Endothelial cell of hepatic sinusoid (primary cell): ENCODE data around the gene BCL2.

ENCODE experiments used
- in situ Hi-C: cut with HindIII; loops from 2 replicates; pipeline ENCODE4 v1.10.0; 2017; ENCODE audit warnings: low sequenced_read_pairs

BCL2 gene

DNA sequence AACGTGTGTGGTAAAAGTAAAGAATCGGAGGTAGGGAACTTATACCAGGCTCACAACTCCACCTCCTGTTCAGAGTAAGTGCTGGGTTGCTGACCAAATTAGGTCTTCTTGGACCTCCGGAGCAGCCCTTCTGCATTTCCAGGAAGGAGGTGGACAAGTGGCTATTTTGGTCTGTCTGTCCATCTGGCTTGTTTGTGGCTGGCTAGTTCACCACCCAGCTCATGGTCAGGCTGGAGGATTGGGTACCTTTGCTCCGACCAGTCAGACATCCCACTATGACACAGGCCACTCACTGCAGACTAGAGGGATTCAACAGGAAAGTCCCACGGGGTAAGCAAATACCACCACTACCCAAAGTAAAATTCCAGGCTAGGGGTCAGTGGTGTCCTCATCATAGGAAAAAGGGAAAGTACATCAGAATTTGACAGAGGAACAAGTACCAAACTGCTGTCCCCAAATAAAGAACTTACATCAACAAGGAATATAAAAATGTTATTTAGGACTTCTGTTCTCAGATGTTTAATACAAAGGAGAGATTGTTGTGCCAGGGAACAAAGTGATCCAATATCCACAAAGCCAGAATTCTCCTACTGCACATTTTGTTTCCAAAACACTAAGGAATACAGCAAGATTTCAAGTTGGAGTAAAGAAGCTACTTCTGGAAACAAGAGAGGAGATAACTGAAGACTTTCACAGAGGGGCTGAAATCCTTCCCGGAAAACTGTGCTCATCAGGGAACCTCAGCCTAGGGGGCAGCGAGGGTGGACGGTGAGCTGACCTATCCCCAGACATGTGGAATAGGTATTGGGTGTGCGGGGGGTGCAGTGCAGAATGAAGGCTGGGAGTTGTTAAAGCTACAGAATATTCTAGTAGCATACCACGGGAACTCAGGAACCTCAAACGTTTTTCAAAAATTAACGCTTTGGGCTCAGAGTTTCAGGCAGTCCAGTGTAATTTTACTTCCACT is 56.9 kb downstream of the BCL2 start:
- in situ Hi-C loops: no loop called here

DNA sequence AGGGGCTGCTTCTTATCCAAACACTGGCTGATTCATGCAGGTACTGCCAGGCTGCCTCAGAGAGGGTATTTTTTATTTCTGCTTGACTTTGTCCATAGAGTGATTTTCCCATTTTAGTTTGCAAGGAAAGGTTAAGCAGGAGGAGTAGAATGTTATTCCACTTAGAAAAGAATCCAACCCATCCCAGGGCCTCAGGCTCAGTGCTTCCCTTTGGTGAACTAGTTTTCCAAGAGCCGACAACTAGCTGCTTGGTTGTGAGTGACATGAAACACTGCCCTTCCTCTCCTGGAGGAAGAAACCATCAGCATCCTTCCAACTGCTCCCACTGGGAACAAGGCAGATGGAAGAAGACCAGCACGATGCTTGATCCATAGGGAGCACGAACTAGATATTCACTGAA is 58.5 kb downstream of the BCL2 start:
- in situ Hi-C loops: no loop called here

DNA sequence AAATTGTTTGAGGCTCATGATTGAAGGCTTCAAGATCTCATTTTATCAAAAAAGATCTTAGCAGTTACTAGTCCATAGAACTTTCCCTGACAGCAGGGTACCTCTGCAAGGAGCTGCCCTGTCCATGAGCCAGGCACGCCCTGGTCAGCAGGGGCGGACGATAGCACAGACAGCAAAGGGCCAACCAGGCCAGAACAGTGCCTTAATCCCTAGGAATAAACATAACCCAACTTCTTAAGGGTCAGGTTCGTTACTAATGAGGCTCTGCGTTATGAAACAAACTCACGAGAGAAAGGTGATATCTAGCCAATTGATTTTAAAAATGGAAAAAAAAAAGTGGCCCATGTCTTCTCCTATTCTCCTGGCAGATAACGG is 59.2 kb downstream of the BCL2 start:
- in situ Hi-C loops: no loop called here

GRCh38 chr18:63259567-63260379 is 59.8 kb downstream of the BCL2 start:
- in situ Hi-C loops: no loop called here

DNA sequence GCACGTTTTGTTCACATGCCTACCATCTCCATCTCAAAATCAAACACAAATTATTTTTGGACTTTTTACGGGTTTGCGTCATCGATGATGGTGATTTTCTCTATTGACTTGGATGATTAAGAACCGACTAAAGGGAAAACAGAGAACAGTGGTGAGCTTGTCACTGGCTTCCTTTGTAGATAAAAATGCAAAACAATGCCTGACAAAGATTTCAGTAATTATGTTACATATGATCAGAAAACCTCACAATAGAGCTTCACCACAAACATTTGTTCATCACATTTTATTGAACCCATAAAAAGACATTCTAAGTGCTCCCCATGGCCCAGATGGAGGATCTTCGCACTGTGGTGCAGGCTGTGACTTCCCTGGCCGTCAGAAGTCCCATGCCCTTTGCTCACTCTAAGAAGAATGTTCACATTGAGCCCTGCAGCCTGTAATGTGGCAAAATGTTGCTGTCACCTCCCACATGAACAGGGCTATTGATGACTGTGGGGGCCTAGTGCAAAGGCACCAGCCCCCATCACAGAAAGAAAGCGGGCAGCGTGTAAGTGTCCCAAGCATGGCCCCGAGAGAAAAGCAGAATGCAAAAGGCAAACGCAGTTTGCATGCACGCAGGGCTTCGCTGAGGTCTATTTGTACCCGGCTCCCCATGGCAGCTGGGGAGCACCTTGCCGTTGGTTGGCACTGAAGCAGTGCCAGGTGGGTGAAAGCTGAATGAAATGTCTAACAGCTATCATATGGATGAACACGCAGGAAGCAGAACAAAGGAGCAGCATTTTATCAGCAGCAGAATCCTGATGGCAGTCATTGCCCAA is 60.6 kb downstream of the BCL2 start:
- in situ Hi-C loops: no loop called here

DNA sequence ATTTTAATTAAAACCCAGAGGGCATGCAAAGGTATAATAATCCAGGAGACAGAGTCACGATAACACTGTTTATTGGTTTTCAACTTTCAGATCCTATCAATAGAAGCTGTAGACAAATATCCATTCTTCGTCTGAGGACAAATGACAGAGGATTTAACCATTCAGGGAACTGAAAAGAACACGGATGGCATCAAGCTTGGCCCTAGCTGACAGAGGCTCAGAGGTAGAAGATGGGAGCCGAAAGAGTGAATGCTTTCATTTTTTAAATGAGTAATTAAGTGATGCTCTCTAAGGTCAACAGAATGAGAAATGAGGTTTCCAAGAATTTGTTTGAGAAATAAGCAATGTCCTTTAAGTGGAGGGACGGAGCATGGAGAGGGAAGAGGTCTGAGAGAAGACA is 62.1 kb downstream of the BCL2 start:
- in situ Hi-C loops: no loop called here

- in situ Hi-C loops: no loop called here
Observed at GRCh38 chr18:63255435-63255834, 64.1 kb downstream of the BCL2 start.

DNA sequence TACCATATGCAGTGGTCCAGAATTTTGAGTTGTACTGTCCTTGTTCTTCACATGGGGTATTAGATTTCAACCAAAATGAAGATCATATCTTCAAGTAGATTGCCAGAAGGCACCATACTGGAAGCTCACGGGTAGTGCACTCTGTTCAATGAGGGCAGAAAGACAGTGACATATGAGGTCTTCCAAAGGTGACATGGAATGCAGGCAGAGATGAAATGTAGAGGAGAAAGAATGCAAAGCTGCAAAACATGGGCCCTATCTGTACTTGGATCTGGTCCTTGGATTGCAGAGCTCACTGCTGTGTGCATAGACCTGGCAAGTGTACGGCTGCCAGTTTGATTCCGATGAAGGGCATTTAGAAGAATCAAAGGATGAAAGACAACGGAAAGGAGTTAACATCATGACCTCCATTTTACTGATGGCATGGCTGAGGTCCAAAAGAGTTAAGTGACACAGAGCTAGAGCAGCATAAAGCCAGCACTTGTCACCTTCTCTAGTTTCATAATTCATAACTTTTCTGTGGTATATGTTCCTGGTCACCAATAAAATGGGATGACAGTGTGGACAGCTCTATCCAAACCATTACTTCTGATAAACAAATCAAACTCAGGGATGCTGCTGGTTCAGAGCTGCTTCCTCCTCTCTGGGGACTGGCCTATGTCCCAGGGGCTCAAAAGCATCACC is 64.7 kb downstream of the BCL2 start:
- in situ Hi-C loops: no loop called here

GRCh38 chr18:63253428-63254372 is 65.9 kb downstream of the BCL2 start:
- in situ Hi-C loops: no loop called here

GRCh38 chr18:63253014-63253413 is 66.6 kb downstream of the BCL2 start:
- in situ Hi-C loops: no loop called here

- in situ Hi-C loops: no loop called here
Observed at GRCh38 chr18:63249771-63250170, 69.8 kb downstream of the BCL2 start.

GRCh38 chr18:63247926-63248325 is 71.6 kb downstream of the BCL2 start:
- in situ Hi-C loops: no loop called here

GRCh38 chr18:63247506-63247905 is 72.1 kb downstream of the BCL2 start:
- in situ Hi-C loops: no loop called here

- in situ Hi-C loops: no loop called here
Observed at GRCh38 chr18:63245600-63245999, 74.0 kb downstream of the BCL2 start.

DNA sequence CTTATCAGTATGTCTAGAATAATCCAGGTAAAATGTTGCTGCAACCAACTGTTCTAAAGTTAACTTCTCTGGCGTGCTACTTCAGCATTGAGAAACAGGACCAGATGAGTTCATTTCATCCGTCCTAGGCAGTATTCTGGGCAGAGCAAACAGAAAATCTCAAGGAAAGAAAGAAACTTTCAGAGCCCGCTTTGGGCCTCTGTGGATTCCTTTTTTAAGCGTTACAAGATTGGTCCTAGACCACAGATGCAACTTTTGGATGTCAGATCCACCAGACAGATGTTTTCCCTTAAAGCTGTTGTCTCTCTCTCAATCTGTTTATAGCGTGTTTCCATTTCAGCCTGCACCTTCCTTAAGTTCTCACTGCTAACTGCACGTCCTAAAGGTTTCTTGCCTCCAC is 75.0 kb downstream of the BCL2 start:
- in situ Hi-C loops: no loop called here

DNA sequence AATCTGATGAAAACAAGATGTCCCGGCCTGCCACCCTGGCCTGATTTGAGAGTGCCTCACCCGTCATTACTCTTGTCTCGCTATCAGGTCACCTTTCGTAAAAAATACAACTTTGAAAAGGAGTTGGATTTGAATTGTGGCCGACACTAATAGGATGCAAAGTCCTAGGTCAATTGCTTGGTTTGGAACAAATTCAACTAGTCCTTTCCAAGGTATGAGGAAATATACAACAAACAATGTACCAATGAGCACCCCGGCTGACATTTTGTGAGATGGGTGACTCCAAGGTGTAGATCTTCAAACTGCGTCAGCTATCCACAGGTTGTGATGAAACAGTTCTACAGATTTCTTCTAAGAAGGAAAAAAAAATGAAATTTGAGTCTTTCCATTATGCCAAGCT is 77.8 kb downstream of the BCL2 start:
- in situ Hi-C loops: no loop called here

DNA sequence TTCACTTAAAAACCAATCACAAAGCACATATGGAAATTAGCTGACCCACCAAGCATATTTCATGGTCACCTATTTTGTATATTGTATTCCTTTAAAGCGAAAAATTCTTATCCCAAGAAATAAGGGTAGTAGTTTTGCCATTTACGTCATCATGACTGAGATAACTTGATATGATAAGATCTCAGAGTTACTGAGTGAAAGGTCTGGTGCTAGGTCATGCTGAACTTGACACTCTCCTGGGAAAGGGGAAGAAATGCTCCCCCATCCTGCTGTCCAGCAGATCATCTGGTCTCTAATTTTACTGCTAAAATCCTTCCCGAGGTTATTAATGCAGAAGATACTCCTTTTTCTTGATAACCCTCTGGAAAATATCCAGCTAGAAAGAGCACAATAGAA is 78.3 kb downstream of the BCL2 start:
- in situ Hi-C loops: no loop called here

DNA sequence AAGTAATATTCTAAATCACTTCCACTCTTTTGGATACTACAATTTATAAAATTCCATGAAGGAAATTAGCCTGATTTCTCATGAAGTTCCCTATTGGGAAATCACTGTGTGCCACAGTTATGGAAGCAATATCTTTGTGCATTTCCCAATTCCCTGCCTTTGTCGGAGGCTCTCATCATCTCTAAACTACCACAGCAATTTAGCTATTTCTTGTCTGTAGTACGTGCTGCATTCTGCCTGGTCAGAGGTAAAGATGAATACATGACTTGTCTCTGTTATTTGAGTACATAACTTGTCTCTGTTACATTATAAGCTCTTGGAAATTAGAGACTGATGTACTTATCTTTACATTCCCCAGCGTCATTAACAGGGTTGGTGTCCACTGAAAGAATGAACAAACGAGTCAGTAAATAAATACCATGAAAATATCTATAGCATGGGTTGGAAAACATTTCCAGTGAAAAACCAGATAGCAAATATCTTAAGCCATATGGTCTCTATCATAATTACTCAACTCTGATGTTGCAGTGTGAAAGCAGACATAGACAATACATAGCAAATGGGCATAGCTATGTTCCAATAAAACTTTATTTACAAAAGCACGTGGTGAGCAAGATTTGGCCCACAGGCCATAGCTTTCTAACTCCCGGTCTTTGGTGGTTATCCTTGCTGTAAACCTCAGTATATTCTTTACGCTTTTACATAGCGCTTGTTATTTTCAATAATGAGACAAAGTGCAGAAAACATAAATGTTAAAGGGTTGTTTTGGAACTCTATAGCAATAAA is 78.8 kb downstream of the BCL2 start:
- in situ Hi-C loops: no loop called here

- in situ Hi-C loops: no loop called here
Observed at GRCh38 chr18:63238693-63239075, 80.9 kb downstream of the BCL2 start.
